CD4-positive, CD25-positive, alpha-beta regulatory T cell (primary cell): ENCODE results near the gene THEM4. TPM values are rescaled to one million over a fixed set of nuclear protein-coding genes. Genes with fewer than 3 reads are reported as not detected.

ENCODE experiments used
- ATAC-seq, 2 donors: fragments of 150-1000 bp; cut with Tn5 transposase; one replicate each; pipeline ENCODE4 v1.10.0; 2021; ENCODE audit warnings: low read depth in 2 of 2, moderate number of reproducible peaks in 2 of 2, moderate library complexity in 1 of 2
- DNase-seq, 3 donors: peaks; one replicate each; pipeline versions ENCODE4 v3.0.0 to v3.0.0-alpha.2; 2012 to 2022; ENCODE audit warnings: mixed read lengths in 1 of 3
- H3K27ac ChIP-seq: one replicate; pipeline ENCODE4 v1.7.0; 2013; ENCODE audit warnings: mild to moderate bottlenecking, low read length; ENCODE audit not compliant: insufficient read depth, poor library complexity, severe bottlenecking
- H3K27me3 ChIP-seq: one replicate; pipeline ENCODE4 v1.7.0; 2013; ENCODE audit warnings: low read length; ENCODE audit not compliant: control insufficient read depth, insufficient read depth
- H3K36me3 ChIP-seq: one replicate; pipeline ENCODE4 v1.7.0; 2013; ENCODE audit warnings: mild to moderate bottlenecking, low read length, moderate library complexity; ENCODE audit not compliant: control insufficient read depth, insufficient read depth
- H3K4me1 ChIP-seq: 2 replicates; pipeline ENCODE4 v1.7.0; 2013; ENCODE audit warnings: mild to moderate bottlenecking, low read length; ENCODE audit not compliant: insufficient read depth, control insufficient read depth, poor library complexity, severe bottlenecking
- H3K4me3 ChIP-seq: one replicate; pipeline ENCODE4 v1.7.0; 2013; ENCODE audit warnings: low read depth, mild to moderate bottlenecking, low read length, moderate library complexity
- H3K9me3 ChIP-seq, 2 experiments: 1 replicate in 1 of 2; 2 replicates in 1 of 2; pipeline ENCODE4 v1.7.0; 2013; ENCODE audit warnings: low read length in 2 of 2, mild to moderate bottlenecking in 1 of 2, moderate library complexity in 1 of 2; ENCODE audit not compliant: control insufficient read depth in 2 of 2
- H3K27ac Mint-ChIP-seq, 3 donors: one replicate each; pipeline ENCODE4 v1.8.0; 2020 to 2022; ENCODE audit warnings: mild to moderate bottlenecking in 3 of 3, mixed read lengths in 3 of 3, moderate library complexity in 2 of 3
- H3K27me3 Mint-ChIP-seq: one replicate; pipeline ENCODE4 v1.8.0; 2022; ENCODE audit warnings: mild to moderate bottlenecking, mixed read lengths
- H3K36me3 Mint-ChIP-seq: one replicate; pipeline ENCODE4 v1.8.0; 2020; ENCODE audit warnings: mixed read lengths
- H3K4me1 Mint-ChIP-seq, 4 donors: one replicate each; pipeline ENCODE4 v1.8.0; 2020 to 2022; ENCODE audit warnings: mixed read lengths in 4 of 4, mild to moderate bottlenecking in 1 of 4
- H3K4me3 Mint-ChIP-seq, 4 donors: one replicate each; pipeline ENCODE4 v1.8.0; 2020 to 2022; ENCODE audit warnings: mild to moderate bottlenecking in 4 of 4, mixed read lengths in 4 of 4, moderate library complexity in 3 of 4
- H3K9me3 Mint-ChIP-seq, 7 donors: one replicate each; pipeline ENCODE4 v1.8.0; 2020 to 2022; ENCODE audit warnings: mixed read lengths in 7 of 7, mild to moderate bottlenecking in 3 of 7, moderate library complexity in 2 of 7
- polyA plus RNA-seq, 4 donors: library from polyadenylated mRNA; unstranded; fragments of 300-500 nt; fragmentation: Illumina TruSeq; gene quantifications; one replicate each; pipeline ENCODE4 v1.2.3, GENCODE V29; 2021
- total RNA-seq: library from RNA; stranded (reverse); gene quantifications from one replicate; pipeline ENCODE4 v1.2.3, GENCODE V29; 2022

The THEM4 gene
- total and polyA plus RNA-seq, 5 donors from 2014 or later, result 69.5 to 146 (median 105) TPM

GRCh38 chr1:151854658-151855057 lies 54.7 kb downstream of the THEM4 start:
- H3K27me3 Mint-ChIP-seq, result no peaks in the 10 kb centered on the region
- no peak overlapping the region for H3K27ac Mint-ChIP-seq
- Histone ChIP-seq H3K9me3 (no peaks in the 10 kb centered on the region), H3K4me3 (no peak overlapping the region), H3K27me3 (no peaks in the 10 kb centered on the region), H3K4me1 (no peaks in the 10 kb centered on the region), H3K36me3 (no peaks in the 10 kb centered on the region), H3K27ac (no peak overlapping the region)
- peaks cover 3% of the 10 kb centered on the region for H3K36me3 Mint-ChIP-seq
- H3K4me3 Mint-ChIP-seq, result no peak overlapping the region
- DNase-seq (no peak), ATAC-seq (no peak)
- no peaks in the 10 kb centered on the region for H3K9me3 Mint-ChIP-seq
- peaks cover 0 to 4% (median 2%) of the 10 kb centered on the region in 4 donors for H3K4me1 Mint-ChIP-seq

DNA sequence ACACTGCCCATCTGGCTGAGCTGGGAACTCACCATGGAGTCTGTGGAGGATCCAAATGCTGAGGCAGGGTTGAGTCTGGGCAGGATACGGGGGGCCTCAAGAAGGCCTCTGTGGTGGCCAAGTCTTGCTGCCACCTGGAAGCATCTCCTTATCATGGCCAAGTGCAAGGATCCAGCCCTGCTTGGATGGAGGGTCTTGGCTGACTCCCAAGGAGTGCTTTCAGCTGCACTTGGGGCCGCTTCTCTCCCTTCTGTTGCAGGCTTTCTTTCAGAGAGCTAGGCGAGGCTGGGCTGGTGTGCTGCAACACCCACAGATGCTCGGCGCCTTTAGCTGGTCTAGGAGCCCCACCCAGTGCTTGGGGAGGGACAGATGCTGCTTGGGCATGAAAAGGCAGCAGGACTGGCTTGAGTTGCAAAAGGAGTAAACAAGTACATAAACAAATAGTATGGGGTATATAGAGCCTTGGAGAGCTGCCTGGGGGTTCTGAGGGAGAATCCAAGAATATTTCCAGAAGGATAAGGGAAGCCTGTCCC lies 55.8 kb downstream of the THEM4 start, which contains the start of gene THEM5:
TSS of gene THEM5 (minus strand) at position 302 of the 533 bp plus-strand sequence. CDS start at position 155, 147 bp downstream.
- H3K27me3 Mint-ChIP-seq, result no peaks in the 10 kb centered on the region
- Histone ChIP-seq H3K4me1 (peaks cover 4% of the 10 kb centered on the region), H3K9me3 (no peaks in the 10 kb centered on the region), H3K36me3 (no peaks in the 10 kb centered on the region), H3K27ac (no peak within 1 kb of the TSS), H3K27me3 (no peaks in the 10 kb centered on the region), H3K4me3 (no peak within 1 kb of the TSS)
- H3K27ac Mint-ChIP-seq, result peak within 1 kb of the TSS in 1 of 3 donors; percentile 62
- peaks cover 3% of the 10 kb centered on the region for H3K36me3 Mint-ChIP-seq
- H3K4me3 Mint-ChIP-seq, result no peak within 1 kb of the TSS
- H3K9me3 Mint-ChIP-seq, result no peaks in the 10 kb centered on the region
- H3K4me1 Mint-ChIP-seq, result peaks cover 0 to 13% (median 8%) of the 10 kb centered on the region in 4 donors
- DNase-seq (peak in 1 of 3 donors; percentile 18), ATAC-seq (no peak)

- Histone ChIP-seq H3K27me3 (no peaks in the 10 kb centered on the region), H3K4me1 (peaks cover 11% of the 10 kb centered on the region), H3K36me3 (no peaks in the 10 kb centered on the region), H3K9me3 (no peaks in the 10 kb centered on the region), H3K4me3 (no peak overlapping the region), H3K27ac (no peak overlapping the region)
- peak overlapping the region in 1 of 3 donors; percentile 62 for H3K27ac Mint-ChIP-seq
- peaks cover 0 to 16% (median 9%) of the 10 kb centered on the region in 4 donors for H3K4me1 Mint-ChIP-seq
- DNase-seq (no peak), ATAC-seq (no peak)
- no peak overlapping the region for H3K4me3 Mint-ChIP-seq
- peaks cover 3% of the 10 kb centered on the region for H3K36me3 Mint-ChIP-seq
- no peaks in the 10 kb centered on the region for H3K27me3 Mint-ChIP-seq
- H3K9me3 Mint-ChIP-seq, result no peaks in the 10 kb centered on the region
Observed at GRCh38 chr1:151852733-151853132, 56.6 kb downstream of the THEM4 start.

- H3K27ac ChIP-seq, result no peak overlapping the region
- H3K36me3 Mint-ChIP-seq, result peaks cover 3% of the 10 kb centered on the region
- H3K4me1 Mint-ChIP-seq, result peaks cover 0 to 19% (median 11%) of the 10 kb centered on the region in 4 donors
- no peak for ATAC-seq
- H3K9me3 ChIP-seq, result no peaks in the 10 kb centered on the region
- no peak overlapping the region for H3K4me3 ChIP-seq
- no peaks in the 10 kb centered on the region for H3K27me3 Mint-ChIP-seq
- DNase-seq, result no peak
- peaks cover 13% of the 10 kb centered on the region for H3K4me1 ChIP-seq
- no peak overlapping the region for H3K4me3 Mint-ChIP-seq
- no peaks in the 10 kb centered on the region for H3K27me3 ChIP-seq
- H3K27ac Mint-ChIP-seq, result peak overlapping the region in 1 of 3 donors; percentile 39
- H3K9me3 Mint-ChIP-seq, result no peaks in the 10 kb centered on the region
- H3K36me3 ChIP-seq, result no peaks in the 10 kb centered on the region
Observed at GRCh38 chr1:151851886-151852285, 57.4 kb downstream of the THEM4 start.

GRCh38 chr1:151849871-151850270 lies 59.4 kb downstream of the THEM4 start:
- Histone ChIP-seq H3K27me3 (no peaks in the 10 kb centered on the region), H3K27ac (no peak overlapping the region), H3K36me3 (no peaks in the 10 kb centered on the region), H3K9me3 (no peaks in the 10 kb centered on the region), H3K4me3 (no peak overlapping the region), H3K4me1 (peaks cover 13% of the 10 kb centered on the region)
- peaks cover 0 to 32% (median 21%) of the 10 kb centered on the region in 4 donors for H3K4me1 Mint-ChIP-seq
- H3K36me3 Mint-ChIP-seq, result peaks cover 3% of the 10 kb centered on the region
- ATAC-seq (no peak), DNase-seq (no peak)
- H3K9me3 Mint-ChIP-seq, result no peaks in the 10 kb centered on the region
- H3K27me3 Mint-ChIP-seq, result no peaks in the 10 kb centered on the region
- H3K4me3 Mint-ChIP-seq, result peak overlapping the region in 1 of 4 donors; percentile 36
- peak overlapping the region in 1 of 3 donors; percentile 80 for H3K27ac Mint-ChIP-seq

- H3K9me3 Mint-ChIP-seq, result no peaks in the 10 kb centered on the region
- peaks cover 3% of the 10 kb centered on the region for H3K36me3 Mint-ChIP-seq
- no peaks in the 10 kb centered on the region for H3K27me3 ChIP-seq
- no peaks in the 10 kb centered on the region for H3K36me3 ChIP-seq
- no peaks in the 10 kb centered on the region for H3K9me3 ChIP-seq
- H3K27ac Mint-ChIP-seq, result peak overlapping the region; percentile 80 to 91 (median 86)
- H3K4me3 Mint-ChIP-seq, result peak overlapping the region in 1 of 4 donors; percentile 17
- peak overlapping the region; percentile 39 for H3K27ac ChIP-seq
- no peak for DNase-seq
- H3K4me1 ChIP-seq, result peaks cover 13% of the 10 kb centered on the region
- ATAC-seq, result no peak
- H3K27me3 Mint-ChIP-seq, result no peaks in the 10 kb centered on the region
- no peak overlapping the region for H3K4me3 ChIP-seq
- H3K4me1 Mint-ChIP-seq, result peaks cover 0 to 35% (median 24%) of the 10 kb centered on the region in 4 donors
Observed at GRCh38 chr1:151849126-151849525, 60.2 kb downstream of the THEM4 start.

GRCh38 chr1:151847867-151848596 lies 61.3 kb downstream of the THEM4 start:
- Histone ChIP-seq H3K4me1 (peaks cover 13% of the 10 kb centered on the region), H3K4me3 (no peak overlapping the region), H3K36me3 (peaks cover 3% of the 10 kb centered on the region), H3K27me3 (no peaks in the 10 kb centered on the region), H3K27ac (no peak overlapping the region), H3K9me3 (no peaks in the 10 kb centered on the region)
- Mint-ChIP-seq H3K4me1 (peaks cover 0 to 37% (median 24%) of the 10 kb centered on the region in 4 donors), H3K27me3 (no peaks in the 10 kb centered on the region), H3K9me3 (no peaks in the 10 kb centered on the region), H3K4me3 (peak overlapping the region in 1 of 4 donors; percentile 56), H3K27ac (peak overlapping the region; percentile 29 to 91 (median 80)), H3K36me3 (peaks cover 3% of the 10 kb centered on the region)
- no peak for DNase-seq
- ATAC-seq, result no peak
